ENCODE data around the gene TAF1.

TAF1 gene

GRCh38 chrX:71432733-71433132 is 66.6 kb downstream of the TAF1 start:
- no peaks in the 10 kb centered on the region for H3K9me2 ChIP-seq (replicated peaks; ENCODE audit: insufficient read depth, low read length)

GRCh38 chrX:71438750-71439149 is 72.6 kb downstream of the TAF1 start:
- no peaks in the 10 kb centered on the region for H3K79me2 ChIP-seq (ENCODE audit: insufficient read depth, low read length)
- no peak overlapping the region for H2AFZ ChIP-seq (ENCODE audit: low read depth, low read length, severe bottlenecking)
- TF ChIP-seq EZH2phosphoT487 (conservative IDR thresholded peaks at IDR 0.05; ENCODE audit: low read length) (no peak), CTCF (IDR thresholded peaks at IDR 0.05; ENCODE audit: insufficient read depth, low read length, poor library complexity, severe bottlenecking) (no peak)
- no peaks in the 10 kb centered on the region for H3F3A ChIP-seq (ENCODE audit: insufficient read depth)
- no peaks in the 10 kb centered on the region for H4K20me1 ChIP-seq (ENCODE audit: low read depth, low read length)
- no peak overlapping the region for H3K9ac ChIP-seq (ENCODE audit: low read length)
- H3K27me3 ChIP-seq (ENCODE audit: low read length): no peaks in the 10 kb centered on the region
- H3K4me3 ChIP-seq (ENCODE audit: insufficient read depth, low read length, poor library complexity, severe bottlenecking): no peak overlapping the region
- no peak overlapping the region for H3K27ac ChIP-seq (ENCODE audit: low read depth, low read length)
- H3K36me3 ChIP-seq (ENCODE audit: low read length): no peaks in the 10 kb centered on the region
- no peaks in the 10 kb centered on the region for H3K9me3 ChIP-seq (ENCODE audit: insufficient read depth, low read length)
- H3K9me2 ChIP-seq (replicated peaks; ENCODE audit: insufficient read depth, low read length): no peaks in the 10 kb centered on the region
- no peak overlapping the region for H3K4me2 ChIP-seq (ENCODE audit: low read depth, low read length, poor library complexity, severe bottlenecking)

More at GRCh38 chrX:71432733-71433132, 66.6 kb downstream of the TAF1 start:
- Histone ChIP-seq H3K79me2 (ENCODE audit: insufficient read depth, low read length) (no peaks in the 10 kb centered on the region), H4K20me1 (ENCODE audit: low read depth, low read length) (no peaks in the 10 kb centered on the region), H3K9ac (ENCODE audit: low read length) (no peak overlapping the region), H3K27ac (ENCODE audit: low read depth, low read length) (no peak overlapping the region), H3K9me3 (ENCODE audit: insufficient read depth, low read length) (no peaks in the 10 kb centered on the region), H3K4me2 (ENCODE audit: low read depth, low read length, poor library complexity, severe bottlenecking) (no peak overlapping the region), H3K27me3 (ENCODE audit: low read length) (no peaks in the 10 kb centered on the region), H2AFZ (ENCODE audit: low read depth, low read length, severe bottlenecking) (no peak overlapping the region), H3K36me3 (ENCODE audit: low read length) (no peaks in the 10 kb centered on the region), H3F3A (ENCODE audit: insufficient read depth) (no peaks in the 10 kb centered on the region), H3K4me3 (ENCODE audit: insufficient read depth, low read length, poor library complexity, severe bottlenecking) (no peak overlapping the region)
- no peak for TF ChIP-seq CTCF (IDR thresholded peaks at IDR 0.05; ENCODE audit: insufficient read depth, low read length, poor library complexity, severe bottlenecking)
- no peak for TF ChIP-seq EZH2phosphoT487 (conservative IDR thresholded peaks at IDR 0.05; ENCODE audit: low read length)

GRCh38 chrX:71439420-71439819 is 73.3 kb downstream of the TAF1 start:
- H3K9me2 ChIP-seq (replicated peaks; ENCODE audit: insufficient read depth, low read length): no peaks in the 10 kb centered on the region

More at GRCh38 chrX:71439420-71439819, 73.3 kb downstream of the TAF1 start:
- no peaks in the 10 kb centered on the region for H4K20me1 ChIP-seq (ENCODE audit: low read depth, low read length)
- H3K4me3 ChIP-seq (ENCODE audit: insufficient read depth, low read length, poor library complexity, severe bottlenecking): no peak overlapping the region
- H3K36me3 ChIP-seq (ENCODE audit: low read length): no peaks in the 10 kb centered on the region
- H3K27me3 ChIP-seq (ENCODE audit: low read length): no peaks in the 10 kb centered on the region
- no peak overlapping the region for H3K9ac ChIP-seq (ENCODE audit: low read length)
- H3K79me2 ChIP-seq (ENCODE audit: insufficient read depth, low read length): no peaks in the 10 kb centered on the region
- H2AFZ ChIP-seq (ENCODE audit: low read depth, low read length, severe bottlenecking): no peak overlapping the region
- no peaks in the 10 kb centered on the region for H3F3A ChIP-seq (ENCODE audit: insufficient read depth)
- TF ChIP-seq EZH2phosphoT487 (conservative IDR thresholded peaks at IDR 0.05; ENCODE audit: low read length): no peak
- TF ChIP-seq CTCF (IDR thresholded peaks at IDR 0.05; ENCODE audit: insufficient read depth, low read length, poor library complexity, severe bottlenecking): no peak
- H3K27ac ChIP-seq (ENCODE audit: low read depth, low read length): no peak overlapping the region
- no peak overlapping the region for H3K4me2 ChIP-seq (ENCODE audit: low read depth, low read length, poor library complexity, severe bottlenecking)
- H3K9me3 ChIP-seq (ENCODE audit: insufficient read depth, low read length): no peaks in the 10 kb centered on the region
